ENCODE data around the gene SEPSECS.

- TF ChIP-seq CTCF (IDR thresholded peaks at IDR 0.05) (no peak), POLR2A (IDR thresholded peaks at IDR 0.05) (no peak)
These were observed 47.7 kb upstream of the SEPSECS start for GRCh38 chr4:25207997-25208396.
